Umbilical cord (tissue), 2 donors: Measurements from ENCODE around the gene FLRT1. TPM values are rescaled to one million over a fixed set of nuclear protein-coding genes. Genes with fewer than 3 reads are reported as not detected.
A peak's percentile ranks its signal among the peaks of the same experiment; 100 is the strongest.

Experiments used
- DNase-seq: peaks from one replicate; pipeline ENCODE4 v3.0.0-alpha.2; 2015; ENCODE audit warnings: low spot score
- total RNA-seq: library from RNA; depleted of rRNA; stranded (reverse); fragments of >200 nt; gene quantifications from one replicate; pipeline ENCODE4 v1.2.3, GENCODE V29; 2014; ENCODE audit warnings: low replicate concordance; ENCODE audit not compliant: insufficient read depth

Gene FLRT1
- total RNA-seq, 1 donor from 2014 or later, result 0.48 TPM

DNA sequence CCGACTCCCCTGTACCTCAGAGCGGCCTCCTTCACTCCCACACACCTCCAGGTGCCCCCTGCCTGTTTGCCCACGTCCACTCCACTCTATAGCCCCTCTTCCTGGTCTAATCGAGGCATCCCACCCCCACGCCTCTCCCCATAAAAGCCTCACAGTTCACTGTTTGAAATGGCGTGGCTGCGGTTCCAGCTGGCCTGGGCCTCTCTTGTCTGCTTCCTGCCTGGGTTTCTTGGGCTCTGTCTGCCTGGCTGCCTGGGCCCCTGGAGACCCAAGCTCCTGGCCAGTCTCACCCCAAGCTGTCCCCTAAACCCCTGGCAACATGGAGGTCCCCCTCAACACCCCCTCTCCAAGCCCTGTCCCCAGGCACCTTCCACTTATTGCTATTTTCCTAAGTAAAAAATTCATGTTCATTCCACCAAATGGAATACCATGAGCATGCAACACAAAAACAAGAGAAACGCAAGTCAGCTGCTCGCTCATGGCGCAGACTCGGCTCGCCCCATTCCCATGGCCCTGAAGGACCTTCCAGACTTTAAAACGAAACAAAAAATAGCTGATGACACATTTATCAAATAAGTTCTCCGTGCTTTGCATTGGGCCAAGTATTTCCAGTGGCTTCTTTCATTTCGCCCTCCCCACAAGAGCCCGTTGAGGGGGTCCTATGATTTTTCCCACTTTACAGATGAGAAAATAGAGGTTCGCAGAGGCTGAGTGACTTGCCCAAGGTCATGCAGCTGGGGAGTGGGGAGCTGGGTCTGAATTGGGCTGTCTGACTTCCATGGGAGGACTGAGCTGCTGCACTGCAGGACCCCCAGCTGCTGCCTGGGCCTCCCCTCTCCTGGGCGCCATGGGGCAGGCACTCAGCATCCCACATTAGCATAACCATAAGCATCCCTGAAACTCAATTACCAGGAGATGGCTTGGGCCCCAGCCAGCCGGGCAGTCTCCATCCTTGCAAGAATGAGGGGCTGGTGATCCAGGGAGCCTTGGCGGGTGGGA, 11.7 kb upstream of the FLRT1 start:
- no peak for DNase-seq

- peak; percentile 51 for DNase-seq
Observed at GRCh38 chr11:64025205-64025604, 10.5 kb upstream of the FLRT1 start.

DNA sequence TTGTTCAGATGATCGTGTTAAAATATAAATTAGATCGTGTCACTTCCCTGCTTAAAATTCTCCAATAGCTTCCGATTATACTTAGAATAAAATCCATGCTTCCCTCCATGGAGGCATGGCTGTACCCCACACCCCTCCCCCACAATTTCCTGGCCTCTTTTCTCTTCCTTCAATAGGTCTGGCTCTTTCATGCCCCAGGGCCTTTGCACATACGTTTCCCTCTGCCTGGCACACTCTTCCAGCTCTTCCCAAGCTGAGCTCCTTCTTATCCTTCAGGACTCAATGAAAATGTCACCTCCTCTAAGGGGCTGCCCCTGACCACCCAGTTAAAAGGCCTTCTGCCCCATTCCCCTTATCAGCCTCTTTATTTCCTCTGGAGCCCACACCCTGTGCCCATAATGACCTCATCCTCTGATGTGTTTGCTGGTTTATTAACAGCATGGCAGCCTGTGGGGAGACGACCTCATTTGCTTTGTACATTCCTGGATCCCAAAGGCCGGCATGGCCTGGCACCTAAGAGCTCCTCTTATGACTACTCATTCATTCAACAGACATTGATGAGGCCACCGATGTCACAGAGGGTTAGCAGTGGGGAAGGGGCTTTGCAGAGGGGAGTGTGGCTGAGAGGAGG, 9.0 kb upstream of the FLRT1 start:
- DNase-seq, result no peak

GRCh38 chr11:64027651-64028397, 7.9 kb upstream of the FLRT1 start:
- no peak for DNase-seq

- DNase-seq, result peak; percentile 46
Observed at GRCh38 chr11:64028398-64029115, 7.2 kb upstream of the FLRT1 start.

- DNase-seq, result no peak
Observed at GRCh38 chr11:64029773-64030172, 6.0 kb upstream of the FLRT1 start.

DNA sequence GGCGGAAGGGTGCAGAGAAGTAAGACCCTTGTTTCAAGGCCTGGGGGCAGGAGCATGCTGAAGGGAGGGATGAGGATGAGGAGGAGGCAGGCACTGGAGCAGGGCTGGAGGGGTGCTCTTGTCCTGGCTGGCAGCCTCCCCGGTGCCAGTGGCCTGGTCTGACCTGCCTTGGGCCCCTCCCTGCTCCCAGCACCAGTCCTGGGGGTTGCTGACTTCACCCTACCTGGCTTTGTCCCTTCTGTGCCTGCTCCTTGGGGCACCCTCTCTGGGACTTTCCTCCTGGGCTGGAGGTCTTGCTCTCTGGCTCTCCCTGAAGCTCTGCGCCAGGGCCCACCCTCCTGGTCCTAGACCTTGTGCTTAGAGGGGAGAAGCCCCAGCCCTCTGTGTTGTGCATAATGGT, 4.7 kb upstream of the FLRT1 start:
- DNase-seq, result no peak

- no peak for DNase-seq
Observed at GRCh38 chr11:64032050-64032449, 3.7 kb upstream of the FLRT1 start.

- DNase-seq, result no peak
Observed at GRCh38 chr11:64034411-64034811, 1.3 kb upstream of the FLRT1 start.

GRCh38 chr11:64035081-64035524, 628 bp upstream of the FLRT1 start:
- no peak for DNase-seq

- peak; percentile 55 for DNase-seq
Observed at GRCh38 chr11:64036087-64037026, 626 bp downstream of the FLRT1 start.

- DNase-seq, result no peak
Observed at GRCh38 chr11:64037027-64037634, 1.4 kb downstream of the FLRT1 start.

DNA sequence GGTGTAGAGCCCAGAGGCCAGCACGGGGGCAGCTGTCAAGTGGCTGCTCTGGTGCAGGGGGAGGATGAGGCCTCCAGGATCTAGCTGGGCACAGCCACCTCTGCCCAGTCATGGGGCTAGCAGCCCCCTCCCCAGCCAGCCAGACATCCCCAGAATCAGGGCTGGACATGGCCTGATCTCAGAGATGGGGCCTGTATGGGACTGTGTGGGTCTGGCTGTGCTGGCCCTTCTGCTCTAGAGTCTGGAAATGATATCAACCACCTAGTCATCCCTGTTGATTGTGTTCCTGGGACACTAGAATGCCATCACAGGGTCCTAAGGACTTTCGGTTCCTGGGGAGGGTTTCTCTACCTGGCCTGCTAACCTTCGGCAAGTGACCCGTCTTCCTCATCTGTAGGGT, 2.8 kb downstream of the FLRT1 start:
- no peak for DNase-seq

DNA sequence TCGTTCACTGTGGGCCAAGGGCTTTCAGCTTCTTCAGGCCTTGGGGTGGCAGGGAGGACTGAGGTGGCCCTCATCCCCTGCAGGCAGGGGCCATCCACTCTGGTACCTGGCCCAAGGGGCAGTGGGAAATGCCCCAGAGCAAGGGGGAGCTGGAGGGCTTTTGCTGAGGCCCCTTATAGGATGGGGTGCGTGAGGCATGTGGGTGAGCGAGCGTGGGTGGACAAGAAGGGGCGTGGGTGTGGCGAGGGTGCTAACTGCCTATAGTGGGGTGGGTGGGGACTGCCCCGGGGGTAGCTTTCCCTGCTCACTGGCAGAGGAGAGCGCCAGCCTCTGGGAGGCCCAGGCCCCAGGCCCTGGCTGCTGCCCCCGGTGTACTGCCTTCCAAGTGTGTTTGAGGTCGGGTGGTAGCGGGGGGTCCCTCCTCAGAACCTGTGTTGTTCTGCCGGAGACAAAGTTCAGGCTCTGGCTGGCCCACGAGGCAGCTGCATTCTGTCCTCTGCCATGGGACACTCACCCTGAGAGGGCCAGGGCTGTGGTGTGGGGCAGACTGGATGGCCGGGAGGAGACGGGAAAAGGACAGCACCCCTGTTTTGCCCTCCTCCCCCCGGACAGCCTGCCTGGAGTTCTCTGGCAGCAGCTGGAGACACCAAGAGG, 3.4 kb downstream of the FLRT1 start:
- DNase-seq, result no peak

GRCh38 chr11:64040684-64041322, 5.1 kb downstream of the FLRT1 start:
- no peak for DNase-seq

GRCh38 chr11:64041846-64042245, 6.1 kb downstream of the FLRT1 start:
- DNase-seq, result no peak

DNA sequence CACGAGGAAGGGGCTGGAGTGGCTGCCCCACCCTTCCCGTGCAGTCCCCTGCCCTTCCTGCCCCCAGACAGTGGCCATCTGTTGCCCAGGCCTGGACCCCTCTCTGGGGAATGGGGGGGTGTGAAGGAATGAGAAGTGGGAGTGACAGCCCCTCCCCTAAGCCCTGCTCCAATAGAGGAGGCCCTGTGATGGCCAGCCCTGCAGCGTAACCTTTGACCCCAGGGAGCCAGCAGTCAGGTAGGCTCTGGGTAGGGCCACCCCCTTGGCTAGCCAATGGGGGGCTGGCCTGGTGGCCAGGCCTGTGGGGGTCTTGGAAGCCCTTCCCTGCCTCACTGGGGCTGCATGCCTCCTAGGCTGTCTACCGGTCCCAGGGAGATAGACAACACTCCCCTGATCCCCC, 6.6 kb downstream of the FLRT1 start:
- DNase-seq, result no peak

GRCh38 chr11:64043545-64043944, 7.8 kb downstream of the FLRT1 start:
- DNase-seq, result no peak
